Left kidney (tissue), 8 donors: ENCODE measurements around the gene NRDE2. TPM values are rescaled to one million over a fixed set of nuclear protein-coding genes. Genes with fewer than 3 reads are reported as not detected.
A peak's percentile ranks its signal among the peaks of the same experiment; 100 is the strongest.

Source experiments
- DNase-seq: peaks from one replicate; pipeline ENCODE4 v3.0.0-alpha.2; 2013
- long read RNA-seq, 8 donors: transcript quantifications; one replicate each; lab custom pipeline, GENCODE V29; 2026
- polyA plus RNA-seq: library from polyadenylated mRNA; unstranded; fragments of 120-200 nt; gene quantifications from one replicate; pipeline ENCODE4 v1.2.1, GENCODE V29; 2013; ENCODE audit not compliant: insufficient read length

The NRDE2 gene, protein sequence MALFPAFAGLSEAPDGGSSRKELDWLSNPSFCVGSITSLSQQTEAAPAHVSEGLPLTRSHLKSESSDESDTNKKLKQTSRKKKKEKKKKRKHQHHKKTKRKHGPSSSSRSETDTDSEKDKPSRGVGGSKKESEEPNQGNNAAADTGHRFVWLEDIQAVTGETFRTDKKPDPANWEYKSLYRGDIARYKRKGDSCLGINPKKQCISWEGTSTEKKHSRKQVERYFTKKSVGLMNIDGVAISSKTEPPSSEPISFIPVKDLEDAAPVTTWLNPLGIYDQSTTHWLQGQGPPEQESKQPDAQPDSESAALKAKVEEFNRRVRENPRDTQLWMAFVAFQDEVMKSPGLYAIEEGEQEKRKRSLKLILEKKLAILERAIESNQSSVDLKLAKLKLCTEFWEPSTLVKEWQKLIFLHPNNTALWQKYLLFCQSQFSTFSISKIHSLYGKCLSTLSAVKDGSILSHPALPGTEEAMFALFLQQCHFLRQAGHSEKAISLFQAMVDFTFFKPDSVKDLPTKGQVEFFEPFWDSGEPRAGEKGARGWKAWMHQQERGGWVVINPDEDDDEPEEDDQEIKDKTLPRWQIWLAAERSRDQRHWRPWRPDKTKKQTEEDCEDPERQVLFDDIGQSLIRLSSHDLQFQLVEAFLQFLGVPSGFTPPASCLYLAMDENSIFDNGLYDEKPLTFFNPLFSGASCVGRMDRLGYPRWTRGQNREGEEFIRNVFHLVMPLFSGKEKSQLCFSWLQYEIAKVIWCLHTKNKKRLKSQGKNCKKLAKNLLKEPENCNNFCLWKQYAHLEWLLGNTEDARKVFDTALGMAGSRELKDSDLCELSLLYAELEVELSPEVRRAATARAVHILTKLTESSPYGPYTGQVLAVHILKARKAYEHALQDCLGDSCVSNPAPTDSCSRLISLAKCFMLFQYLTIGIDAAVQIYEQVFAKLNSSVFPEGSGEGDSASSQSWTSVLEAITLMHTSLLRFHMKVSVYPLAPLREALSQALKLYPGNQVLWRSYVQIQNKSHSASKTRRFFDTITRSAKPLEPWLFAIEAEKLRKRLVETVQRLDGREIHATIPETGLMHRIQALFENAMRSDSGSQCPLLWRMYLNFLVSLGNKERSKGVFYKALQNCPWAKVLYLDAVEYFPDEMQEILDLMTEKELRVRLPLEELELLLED
- polyA plus RNA-seq = 28.1 TPM
- long read RNA-seq, donor 1, partial matches to known transcripts = 0 of 2 reads
- long read RNA-seq, donor 1, other reads (novel, unspliced or antisense) = 0 of 2 reads
- long read RNA-seq, donor 2, partial matches to known transcripts = 0 of 4 reads
- long read RNA-seq, donor 2, other reads (novel, unspliced or antisense) = 0 of 4 reads
- long read RNA-seq, donor 3, transcript NRDE2-209 (1 exons, 3,538 nt) = major isoform, 7 of 7 reads
- long read RNA-seq, donor 3, partial matches to known transcripts = 0 of 7 reads
- long read RNA-seq, donor 3, other reads (novel, unspliced or antisense) = 0 of 7 reads
- long read RNA-seq, donor 4, partial matches to known transcripts = 0 of 1 reads
- long read RNA-seq, donor 4, other reads (novel, unspliced or antisense) = 0 of 1 reads
- long read RNA-seq, donor 5, partial matches to known transcripts = 0 of 2 reads
- long read RNA-seq, donor 5, other reads (novel, unspliced or antisense) = 0 of 2 reads
- long read RNA-seq, donor 6, partial matches to known transcripts = 0 of 4 reads
- long read RNA-seq, donor 6, other reads (novel, unspliced or antisense) = 0 of 4 reads
- long read RNA-seq, donor 7, transcript NRDE2-209 (1 exons, 3,538 nt) = major isoform, 5 of 5 reads
- long read RNA-seq, donor 7, partial matches to known transcripts = 0 of 5 reads
- long read RNA-seq, donor 7, other reads (novel, unspliced or antisense) = 0 of 5 reads
- long read RNA-seq, donor 8, partial matches to known transcripts = 0 of 3 reads
- long read RNA-seq, donor 8, other reads (novel, unspliced or antisense) = 0 of 3 reads

DNA sequence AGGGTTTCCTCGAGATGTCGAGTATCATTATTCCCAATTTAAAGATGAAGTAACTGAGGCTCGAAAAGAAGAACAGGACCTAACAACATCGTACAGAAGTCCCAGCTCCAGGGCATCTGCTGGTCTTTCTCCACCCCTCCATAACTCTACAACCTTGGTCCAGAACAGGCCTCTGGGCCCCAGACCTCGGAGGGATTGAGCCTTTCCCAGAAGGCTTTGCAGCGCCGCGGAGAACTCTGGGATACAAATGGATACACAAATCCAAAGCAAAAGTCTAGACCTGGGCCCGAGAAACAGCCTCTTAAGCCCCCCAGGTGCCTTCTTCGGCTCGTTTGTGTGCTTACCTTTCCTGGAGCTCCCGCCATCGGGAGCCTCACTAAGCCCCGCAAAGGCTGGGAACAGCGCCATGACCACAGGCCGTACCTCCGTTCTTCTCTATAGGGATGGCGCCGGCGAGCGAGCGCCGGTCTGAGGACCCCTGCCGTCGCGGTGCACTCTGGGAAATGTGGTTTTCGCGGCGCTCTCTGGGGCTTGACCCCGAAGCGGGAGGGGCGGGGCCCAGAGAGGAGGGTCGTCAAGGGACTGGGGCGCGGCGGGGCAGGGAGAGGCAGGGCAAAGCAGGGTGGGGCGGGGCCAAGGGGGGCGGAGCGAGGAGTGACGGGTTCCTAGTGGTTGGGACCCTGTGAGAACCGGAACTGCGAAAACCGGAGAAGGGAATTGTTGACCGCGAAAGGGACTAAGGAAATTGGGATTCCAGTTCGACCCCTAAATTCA, at the start of gene NRDE2:
Gene NRDE2 (minus strand): TSS at position 445 of the 774 bp plus-strand sequence. CDS start 37 bp downstream, at position 408.
- peak; percentile 98 for DNase-seq

DNA sequence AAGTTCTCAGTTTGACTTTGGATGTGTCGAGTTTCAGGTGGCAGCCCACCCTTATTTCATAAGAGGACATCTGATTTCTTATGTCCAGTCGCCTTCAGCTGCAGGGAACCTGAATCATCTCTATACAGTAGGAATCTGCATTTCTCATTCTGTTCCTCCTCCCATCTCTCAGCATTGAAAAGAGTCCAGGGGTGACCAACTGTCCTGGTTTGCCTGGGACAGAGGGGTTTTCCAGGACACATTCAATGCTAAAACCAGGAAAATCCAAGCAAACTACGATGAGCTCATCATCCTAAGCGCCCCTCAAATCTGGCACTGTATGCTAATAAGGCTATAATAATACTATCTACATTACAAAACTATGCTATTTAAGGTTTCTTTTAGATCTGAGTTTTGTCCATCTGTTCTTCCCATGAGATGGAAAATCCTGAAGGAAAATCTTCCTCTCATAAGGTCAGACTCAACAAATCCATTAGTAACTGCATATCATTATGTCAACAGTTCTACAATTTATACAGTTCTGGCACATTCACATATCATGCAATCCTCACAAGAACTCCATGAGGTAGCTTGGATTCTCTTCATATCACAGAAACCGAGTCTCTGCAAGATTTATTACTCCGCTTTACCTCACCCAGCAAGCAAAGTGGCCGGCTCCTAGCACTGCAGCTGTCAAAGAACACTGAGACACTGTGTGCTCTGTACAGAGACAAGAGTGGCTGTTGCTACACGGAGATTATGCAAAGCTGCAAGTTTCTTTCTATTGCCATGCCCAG, 49.5 kb upstream of the NRDE2 start:
- DNase-seq = peak; percentile 14

DNA sequence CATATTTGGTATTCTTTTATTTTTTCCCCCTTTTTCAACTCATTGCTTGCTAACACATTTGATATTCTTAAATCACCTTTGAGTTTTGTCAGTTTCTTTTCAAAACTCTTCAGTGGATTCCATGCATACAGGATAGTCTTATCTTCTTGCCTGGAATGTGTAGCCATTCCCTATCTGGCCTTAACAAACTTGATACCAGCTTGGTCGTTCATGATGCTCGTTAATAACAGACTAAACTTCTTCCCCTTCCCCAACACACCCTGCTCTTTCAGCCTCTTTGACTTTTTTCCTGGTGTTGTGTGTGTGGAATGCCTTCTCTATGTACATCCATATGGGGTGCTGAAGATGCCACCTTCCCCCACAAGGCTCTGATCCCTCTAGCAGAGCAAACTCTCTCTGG, 47.4 kb upstream of the NRDE2 start:
- no peak for DNase-seq

DNA sequence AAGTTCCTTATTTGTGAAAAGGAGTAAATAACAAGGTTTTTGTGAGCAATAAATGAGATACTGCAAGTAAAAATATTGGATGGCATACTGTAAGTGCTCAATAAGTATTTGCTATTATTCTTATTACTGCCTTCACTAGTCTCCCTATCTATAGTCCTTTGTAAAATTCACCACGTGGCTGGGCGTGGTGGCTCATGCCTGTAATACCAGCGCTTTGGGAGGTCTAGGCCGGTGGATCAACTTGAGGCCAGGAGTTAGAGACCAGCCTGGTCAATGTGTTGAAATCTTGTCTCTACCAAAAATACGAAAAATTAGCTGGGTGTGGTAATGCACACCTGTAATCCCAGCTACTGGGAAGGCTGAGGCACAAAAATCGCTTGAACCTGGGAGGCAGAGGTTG, 46.5 kb upstream of the NRDE2 start:
- DNase-seq = no peak

DNA sequence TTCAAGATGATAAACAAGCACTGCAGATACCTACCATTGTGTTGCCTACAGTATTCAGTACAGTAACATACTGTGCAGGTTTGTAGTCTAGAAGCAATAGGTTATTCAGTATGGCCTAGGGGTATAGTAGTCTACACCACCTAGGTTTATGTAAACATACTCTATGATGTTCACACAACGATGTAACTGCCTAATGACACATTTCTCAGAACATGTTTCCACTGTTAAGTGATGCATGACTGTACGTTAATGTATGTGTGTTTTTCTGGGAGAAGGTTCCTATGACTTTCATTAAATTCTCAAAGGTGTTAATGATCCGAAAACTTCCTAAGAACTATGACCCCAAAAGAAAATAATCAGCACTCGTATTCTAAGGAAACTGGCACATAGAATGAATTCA, 44.2 kb upstream of the NRDE2 start:
- no peak for DNase-seq

DNA sequence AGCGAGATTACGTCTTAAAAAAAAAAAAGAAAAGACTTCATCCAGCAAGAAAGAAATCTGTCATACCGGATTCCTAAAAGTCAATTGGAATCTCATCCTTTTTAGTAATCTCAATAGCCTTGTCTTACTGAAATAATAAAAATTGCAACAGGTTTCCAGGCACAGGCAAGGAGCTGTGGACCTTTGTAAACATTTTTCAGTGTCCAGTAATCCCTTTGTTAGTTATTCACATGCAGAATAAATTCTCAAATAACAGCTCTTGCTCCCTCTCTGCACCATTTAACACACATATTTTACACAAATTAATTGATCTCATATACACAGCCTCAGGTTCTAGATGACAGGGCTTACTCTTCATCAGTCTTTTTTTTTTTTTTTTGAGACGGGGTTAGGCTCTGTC, 43.1 kb upstream of the NRDE2 start:
- DNase-seq = no peak

DNA sequence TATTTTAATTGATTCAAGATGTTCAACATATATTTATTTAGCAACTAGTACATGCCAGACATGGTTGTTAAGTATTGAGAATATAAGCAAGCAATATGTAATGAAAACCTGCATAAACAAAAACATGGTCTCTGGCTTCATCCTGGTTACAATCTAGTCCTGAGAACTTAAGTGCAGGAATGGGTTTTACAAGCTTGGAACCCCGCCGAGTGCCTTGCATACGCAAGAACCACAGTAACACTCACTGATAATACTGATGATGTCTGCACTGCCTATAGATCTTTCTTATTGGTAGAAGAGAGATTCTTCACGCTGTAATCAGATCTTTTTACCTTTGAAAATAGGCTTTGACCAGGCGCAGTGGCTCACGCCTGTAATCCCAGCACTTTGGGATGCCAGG, 42.1 kb upstream of the NRDE2 start:
- no peak for DNase-seq

DNA sequence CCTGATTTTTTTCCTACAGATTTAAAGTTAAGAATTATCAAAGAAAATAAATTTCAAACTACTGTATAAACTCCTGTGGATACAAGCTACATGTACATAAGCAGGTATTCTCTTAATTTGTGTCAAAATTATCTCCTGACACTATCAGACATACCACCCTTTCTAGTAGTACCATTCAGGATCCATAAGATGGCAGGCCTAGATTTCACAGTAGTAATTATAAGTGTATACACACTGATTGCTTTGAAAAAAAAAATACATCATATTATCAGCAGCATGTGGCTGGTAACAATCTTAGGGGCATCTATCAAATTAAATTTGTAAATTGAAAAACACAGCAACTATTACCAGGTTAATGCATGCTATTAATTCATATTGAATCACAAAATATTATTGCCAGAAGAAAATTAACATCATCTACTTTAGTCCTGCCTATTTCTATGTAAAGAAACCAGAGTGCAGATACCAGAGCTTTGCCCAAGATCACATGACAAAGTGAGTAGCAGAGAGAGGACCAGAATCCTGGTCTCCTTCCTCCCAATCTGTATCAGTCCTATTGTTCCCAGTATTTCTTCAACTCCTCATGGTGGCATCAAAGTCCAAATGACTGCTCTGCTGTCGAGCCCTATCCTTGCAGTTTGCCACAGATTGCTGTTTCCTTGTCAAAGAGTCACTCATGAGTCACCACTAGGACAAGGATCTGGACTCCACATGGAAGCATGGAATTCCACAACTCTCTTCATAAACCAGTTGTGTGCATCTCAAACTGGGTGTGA, 37.4 kb upstream of the NRDE2 start:
- no peak for DNase-seq

DNA sequence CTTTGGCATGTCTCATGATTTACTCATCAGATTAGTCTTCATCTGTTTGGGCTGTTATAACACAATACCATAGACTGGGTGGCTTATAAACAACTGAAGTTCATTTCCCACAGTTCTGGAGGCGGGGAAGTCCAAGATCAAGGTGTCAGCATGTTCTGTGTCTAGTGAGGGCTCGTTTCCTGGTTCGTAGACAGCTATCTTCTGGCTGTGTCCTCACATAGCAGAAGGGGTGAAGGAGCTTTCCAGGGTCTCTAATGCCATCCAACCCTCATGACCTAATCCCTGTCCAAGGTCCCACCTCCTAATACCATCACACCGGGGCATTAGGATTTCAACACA, 30.8 kb upstream of the NRDE2 start:
- DNase-seq = no peak

DNA sequence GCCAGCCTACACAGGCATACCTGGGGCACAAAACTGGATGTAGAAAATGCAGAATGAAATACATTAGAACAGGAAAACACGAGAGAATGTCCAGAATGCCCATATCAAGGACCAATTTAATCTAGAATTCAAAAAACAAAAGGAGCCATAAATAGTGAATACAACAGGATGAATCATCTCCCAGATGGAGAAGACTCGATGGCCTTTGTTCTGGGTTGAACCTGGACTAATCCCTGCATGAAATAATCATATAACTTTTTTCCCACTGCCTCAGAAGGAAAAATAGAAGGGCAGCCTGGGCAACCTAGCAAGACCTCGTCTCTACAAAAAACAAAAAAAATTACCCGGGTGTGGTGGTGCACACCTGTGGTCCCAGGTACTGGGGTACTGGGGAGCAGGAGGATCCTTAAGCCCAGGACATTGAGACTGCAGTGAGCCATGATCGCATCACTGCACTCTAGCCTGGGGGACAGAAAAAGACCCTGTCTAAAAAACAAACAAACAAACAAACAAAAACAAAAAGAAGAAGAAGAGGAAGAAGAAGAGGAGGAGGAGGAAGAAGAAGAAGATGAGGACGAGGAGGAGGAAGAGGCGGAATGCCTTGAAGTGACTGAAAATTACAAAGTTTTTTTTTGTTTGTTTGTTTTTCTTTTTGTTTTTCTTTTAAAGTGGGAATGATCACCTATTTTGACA, 30.3 kb upstream of the NRDE2 start:
- no peak for DNase-seq

DNA sequence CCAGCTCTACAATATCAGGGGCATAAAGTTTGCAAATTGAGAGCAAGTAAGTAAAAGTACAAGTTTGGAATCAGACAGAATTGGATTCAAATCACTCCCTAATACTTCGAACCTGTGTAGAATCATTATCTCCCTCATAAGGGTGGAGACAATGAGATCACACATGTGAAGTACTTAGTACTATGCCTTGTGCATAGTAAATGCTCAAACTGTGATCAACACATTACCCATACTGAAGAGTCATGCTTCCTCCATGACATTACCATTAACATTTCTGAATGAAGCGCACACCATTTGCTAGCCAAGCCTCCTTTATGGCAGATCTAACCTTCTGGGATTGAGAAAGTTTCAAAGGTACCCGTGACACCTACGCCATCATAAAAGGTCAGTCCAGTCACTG, 26.6 kb upstream of the NRDE2 start:
- no peak for DNase-seq

DNA sequence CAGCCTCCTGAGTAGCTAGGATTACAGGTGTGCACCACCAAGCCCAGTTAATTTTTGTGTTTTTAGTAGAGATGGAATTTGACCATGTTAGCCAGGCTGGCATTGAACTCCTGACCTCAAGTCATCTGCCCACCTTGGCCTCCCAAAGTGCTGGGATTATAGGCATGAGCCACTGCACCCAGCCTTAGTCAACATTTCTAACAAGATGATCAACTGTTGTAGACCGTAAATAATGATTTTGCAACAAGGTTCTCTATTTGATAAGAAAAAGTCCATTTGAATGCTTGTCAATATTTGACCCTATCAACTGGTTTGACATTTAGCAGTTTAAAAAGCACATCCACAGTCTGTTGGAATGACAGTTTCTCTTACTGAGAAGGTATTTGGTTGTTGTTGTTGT, 25.2 kb upstream of the NRDE2 start:
- no peak for DNase-seq

DNA sequence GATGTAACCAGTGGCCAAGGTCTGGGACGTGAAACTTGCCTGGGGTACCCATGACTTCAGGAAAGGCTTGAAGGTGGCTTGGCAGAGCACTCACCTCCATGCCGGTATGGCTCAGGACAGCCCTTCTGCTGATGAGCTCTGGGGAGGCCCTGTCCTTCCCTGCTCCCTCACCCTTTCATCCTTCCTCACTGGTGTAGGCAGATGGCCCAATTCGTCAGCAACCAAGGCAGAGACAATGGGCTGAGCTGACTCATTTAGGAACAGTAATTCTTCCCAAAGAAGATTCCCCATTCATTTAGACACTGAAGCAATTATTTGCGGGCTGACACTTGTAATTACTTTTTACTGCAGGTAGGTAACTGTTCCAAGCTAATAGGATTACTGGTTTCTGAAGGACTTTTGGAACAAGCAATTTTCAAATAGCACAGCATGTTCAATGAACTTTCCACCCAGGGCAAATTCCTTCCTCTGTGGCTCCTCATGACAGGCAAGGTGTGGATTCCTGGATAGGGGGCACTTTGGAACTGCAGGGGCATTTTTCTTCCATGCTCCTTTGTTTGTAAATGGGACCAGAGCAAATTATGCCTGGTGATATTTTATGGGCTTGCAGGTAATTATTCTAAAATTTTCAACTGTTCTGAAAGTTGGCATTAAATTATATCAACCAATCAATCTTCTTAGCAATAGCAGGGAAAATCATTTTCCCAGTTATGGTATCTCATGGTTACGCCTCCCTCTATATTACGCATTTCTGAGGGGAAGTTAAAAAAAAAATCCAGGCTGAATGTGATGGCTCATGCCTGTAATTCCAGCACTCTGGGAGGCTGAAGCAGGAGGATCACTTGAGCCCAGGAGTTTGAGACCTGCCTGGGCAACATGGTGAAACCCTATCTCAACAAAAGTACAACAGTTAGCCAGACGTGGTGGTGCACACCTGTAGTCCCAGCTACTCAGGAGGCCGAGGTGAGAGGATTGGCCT, 24.1 kb upstream of the NRDE2 start:
- no peak for DNase-seq

DNA sequence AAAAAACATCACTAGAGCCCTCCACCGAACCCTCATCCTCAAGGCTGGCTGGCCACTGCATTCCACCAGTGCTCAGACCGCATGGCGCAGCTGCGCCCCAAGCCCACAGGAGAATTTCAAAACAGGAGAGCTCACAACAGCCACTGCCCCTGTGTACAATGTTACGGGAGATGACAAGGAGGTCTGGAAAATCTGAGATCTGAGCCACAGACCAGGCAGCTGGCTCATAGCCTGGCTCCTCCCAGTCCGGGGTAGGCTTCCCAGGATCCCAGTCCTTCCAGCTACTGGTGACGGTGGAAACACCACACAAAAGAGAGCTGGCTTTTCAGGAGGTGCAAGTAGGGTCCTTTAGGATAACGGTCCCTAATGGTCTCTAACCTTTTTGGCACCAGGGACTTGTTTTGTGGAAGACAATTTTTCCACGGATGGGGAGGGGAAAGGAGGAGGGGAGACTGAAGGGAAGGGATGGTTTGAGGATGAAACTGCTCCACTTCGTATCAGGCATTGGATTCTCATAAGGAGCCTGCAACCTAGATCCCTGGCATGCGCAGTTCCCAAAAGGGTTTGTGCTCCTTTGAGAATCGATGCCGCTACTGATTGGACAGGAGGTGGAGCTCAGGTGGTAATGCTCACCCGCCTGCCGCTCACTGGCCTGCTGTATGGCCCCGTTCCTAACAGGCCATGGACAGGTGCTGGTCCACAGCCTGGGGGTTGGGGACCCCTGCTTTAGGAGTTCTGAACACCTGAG, 23.0 kb upstream of the NRDE2 start:
- DNase-seq = no peak

DNA sequence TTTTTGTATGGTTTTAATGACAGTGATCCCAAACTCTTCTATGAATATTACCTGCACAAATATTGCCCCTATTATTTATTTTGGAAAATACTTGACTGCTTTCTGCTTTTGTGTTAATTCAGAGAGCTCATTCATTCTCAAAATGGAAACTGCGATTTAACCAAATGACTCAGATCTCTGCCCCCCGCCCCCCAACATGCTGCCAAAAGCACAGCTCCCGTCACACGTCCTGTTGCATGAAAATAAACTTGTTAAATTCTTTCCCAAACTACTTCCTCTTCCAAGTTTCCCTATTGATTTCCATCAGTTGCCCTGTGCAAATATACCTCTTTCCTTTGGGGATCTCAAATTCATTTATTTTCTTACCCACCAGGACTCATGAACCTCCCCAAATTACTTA, 18.0 kb upstream of the NRDE2 start:
- no peak for DNase-seq

DNA sequence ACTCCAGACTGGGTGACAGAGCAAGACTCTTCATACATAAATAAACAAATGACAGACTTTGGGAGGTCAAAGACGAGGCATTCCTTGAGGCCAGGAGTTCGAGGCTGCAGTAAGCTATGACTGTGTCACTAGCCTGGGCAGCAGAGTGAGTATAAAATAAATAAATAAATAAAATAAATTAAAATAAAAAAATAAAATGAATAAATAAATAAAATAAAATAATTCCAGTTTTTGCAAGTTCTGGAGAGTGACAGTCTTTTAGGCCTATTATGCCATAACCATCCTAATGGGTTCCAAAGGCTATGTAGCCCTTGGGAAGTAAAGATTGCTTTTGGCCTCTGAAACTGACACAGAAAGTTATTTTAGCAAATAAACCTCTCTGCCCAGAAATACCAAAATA, 16.5 kb upstream of the NRDE2 start:
- no peak for DNase-seq
